ENCODE data around the gene CIDEC. TPM values are rescaled to one million over a fixed set of nuclear protein-coding genes. Genes with fewer than 3 reads are reported as not detected.
"Not testable (repeated sequence)": the region's sequence is repeated elsewhere in the genome, so short reads cannot be mapped to it uniquely, and the experiment has no call there.

Gene CIDEC
- total and polyA plus RNA-seq, 2 of the 8 experiments (the other 6 are each of a cell fraction or from before 2014, with no cell fraction given), result not detected

GRCh38 chr3:9876255-9876654 is 3.8 kb downstream of the CIDEC start:
- WGBS, 2 experiments (ENCODE audit: extremely low coverage in 1 of 2, insufficient coverage in 1 of 2, insufficient read length in 1 of 2, insufficient replicate concordance in 2 of 2, low coverage in 1 of 2, low lambda C conversion rate in 2 of 2, missing lambda C conversion rate in 1 of 2), result 86% methylated on average over 4 of the region's 4 CpGs; no CpG with 5 or more reads in 1 of the 2 experiments

More at GRCh38 chr3:9876255-9876654, 3.8 kb downstream of the CIDEC start:
- H2BK5ac ChIP-seq (ENCODE audit: low read depth, low read length); H4K8ac ChIP-seq (ENCODE audit: extremely low read depth, insufficient read depth, low read length); H3K4ac ChIP-seq (replicated peaks; ENCODE audit: insufficient read length, low read depth, low read length); H3K23ac ChIP-seq (ENCODE audit: insufficient read length); H3K27me3 ChIP-seq (replicated peaks in 1 of 4; ENCODE audit: control insufficient read depth in 3 of 4, extremely low read depth in 1 of 4, insufficient read depth in 3 of 4, low read length in 3 of 4); H4K5ac ChIP-seq (ENCODE audit: insufficient read length, low read depth, low read length); H3K4me3 ChIP-seq (ENCODE audit: extremely low read depth in 1 of 4, insufficient read depth in 2 of 4, low read depth in 3 of 4, low read length in 4 of 4); H2BK15ac ChIP-seq (ENCODE audit: low read length); FAIRE-seq; H3K79me2 ChIP-seq (ENCODE audit: control insufficient read depth in 1 of 2, insufficient read depth in 2 of 2, low read length in 2 of 2); H4K20me1 ChIP-seq (replicated peaks in 1 of 2; ENCODE audit: control insufficient read depth in 1 of 2, insufficient read depth in 2 of 2, low read length in 2 of 2); H3K36me3 ChIP-seq (ENCODE audit: control insufficient read depth in 2 of 4, insufficient read depth in 4 of 4, low read length in 3 of 4); H2BK12ac ChIP-seq (ENCODE audit: low read depth, low read length); H3K14ac ChIP-seq (ENCODE audit: insufficient read length); H2BK20ac ChIP-seq (ENCODE audit: low read length); H2AK5ac ChIP-seq (ENCODE audit: low read depth, low read length); H3K9ac ChIP-seq (replicated peaks in 1 of 4; ENCODE audit: extremely low read depth in 1 of 4, low read depth in 3 of 4, low read length in 3 of 4); H3K9me3 ChIP-seq (ENCODE audit: insufficient read depth in 2 of 2, low read depth in 1 of 2, low read length in 1 of 2); H3K4me2 ChIP-seq (ENCODE audit: insufficient read depth in 1 of 2, low read depth in 2 of 2, low read length in 2 of 2); H4K91ac ChIP-seq (replicated peaks; ENCODE audit: insufficient read length, low read length); H3K79me1 ChIP-seq (ENCODE audit: low read depth, low read length); H3K56ac ChIP-seq (replicated peaks; ENCODE audit: insufficient read length, low read depth, low read length); H3K4me1 ChIP-seq (replicated peaks in 1 of 4; ENCODE audit: control insufficient read depth in 3 of 4, insufficient read depth in 4 of 4, low read length in 3 of 4); DNase-seq (ENCODE audit: low read depth in 1 of 2, low spot score in 2 of 2); H3K23me2 ChIP-seq (ENCODE audit: low read depth, low read length); H2AFZ ChIP-seq (ENCODE audit: low read length); H3K27ac ChIP-seq (ENCODE audit: low read depth, low read length); H3K18ac ChIP-seq (ENCODE audit: extremely low read depth, low read length); H2BK120ac ChIP-seq (replicated peaks; ENCODE audit: low read depth, low read length): not testable (repeated sequence)
- ChIA-PET CTCF (ENCODE audit: partially characterized antibody) (interaction anchor here (0.6 to 2.0 kb wide), 5 partner anchors 13 to 158 kb away, joined by 3 to 4 read pairs (median 3); no protein-coding TSS in a partner anchor), POLR2A (ENCODE audit: partially characterized antibody) (interaction anchor here (1.0 kb wide), 1 partner anchor 13 kb away, joined by 4 read pairs; no protein-coding TSS in a partner anchor)

Measured in H1 (cell line).